ENCODE results near the gene PADI2. TPM values are rescaled to one million over a fixed set of nuclear protein-coding genes. Genes with fewer than 3 reads are reported as not detected.

PADI2 gene
- total and polyA plus RNA-seq, 2 of the 8 experiments (the other 6 are each of a cell fraction or from before 2014, with no cell fraction given): 1.6 to 7.5 TPM

DNA sequence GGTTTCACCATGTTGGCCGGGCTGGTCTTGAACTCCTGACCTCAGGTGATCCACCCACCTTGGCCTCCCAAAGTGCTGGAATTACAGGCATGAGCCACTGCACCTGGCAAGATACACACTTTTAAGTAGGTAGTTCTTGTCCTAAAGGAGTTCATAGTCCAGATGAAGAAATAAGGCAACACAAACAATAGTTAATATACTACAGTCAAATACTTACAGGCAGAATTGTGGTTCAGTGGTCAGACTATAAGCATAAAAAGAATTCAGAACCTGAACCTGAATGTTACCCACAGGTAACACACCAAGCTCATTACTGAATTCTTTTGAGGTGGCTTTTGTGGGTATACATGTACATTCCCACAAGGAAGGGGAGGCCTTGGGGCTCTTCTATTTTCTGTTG lies 67.2 kb downstream of the PADI2 start (continued):
- TF ChIP-seq EZH2 (IDR thresholded peaks at IDR 0.05; ENCODE audit: low read depth, low read length, severe bottlenecking): no peak
- no peak for TF ChIP-seq TAF7 (optimal IDR thresholded peaks at IDR 0.05; ENCODE audit: borderline replicate concordance, low read depth, low read length)
- TF ChIP-seq KDM1A (IDR thresholded peaks at IDR 0.05; ENCODE audit: borderline replicate concordance, low read length): no peak
- no peak for TF ChIP-seq ASH2L (IDR thresholded peaks at IDR 0.05; ENCODE audit: low read length)
